Endothelial cell of umbilical vein (primary cell): ENCODE measurements around the gene IGF2BP2.

Source experiments
- TF ChIP-seq, protein P1 (sequence below): IDR thresholded peaks from 2 replicates; pipeline ENCODE4 v1.6.1; 2011; ENCODE audit not compliant: insufficient read depth, insufficient read length
- TF ChIP-seq, protein P2 (sequence below), 2 donors: IDR thresholded peaks; 1 replicate in 1 of 2; 2 replicates in 1 of 2; pipeline ENCODE4 v1.5.1; 2011; ENCODE audit warnings: low read length in 2 of 2, mild to moderate bottlenecking in 2 of 2, moderate library complexity in 2 of 2, control low read depth in 1 of 2, inconsistent platforms in 1 of 2, low read depth in 1 of 2; ENCODE audit not compliant: insufficient read depth in 1 of 2; ENCODE audit errors: extremely low read depth in 1 of 2

DNA sequence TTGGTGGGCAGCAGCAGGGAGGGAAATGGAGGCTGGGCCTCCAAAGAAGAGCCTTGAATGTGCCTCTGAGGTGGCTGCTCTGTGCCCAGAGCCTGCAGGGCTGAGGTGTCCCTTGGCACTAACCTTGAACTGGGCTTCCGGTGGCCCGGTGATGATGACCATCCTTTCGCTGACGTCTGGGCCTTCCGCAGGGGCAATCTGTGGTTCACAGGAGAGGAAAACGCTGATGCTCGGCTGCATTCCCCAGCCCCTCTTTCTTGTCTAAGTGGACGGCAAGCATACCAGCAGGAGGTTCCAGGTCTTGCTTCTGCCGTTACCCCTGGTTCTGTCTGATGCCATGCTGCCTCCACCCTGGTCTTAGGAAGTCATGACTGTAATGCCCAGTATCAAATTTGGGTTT is 172.9 kb downstream of the IGF2BP2 start:
- TF ChIP-seq, protein P1, sequence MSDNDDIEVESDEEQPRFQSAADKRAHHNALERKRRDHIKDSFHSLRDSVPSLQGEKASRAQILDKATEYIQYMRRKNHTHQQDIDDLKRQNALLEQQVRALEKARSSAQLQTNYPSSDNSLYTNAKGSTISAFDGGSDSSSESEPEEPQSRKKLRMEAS = no peak
- TF ChIP-seq, protein P2, sequence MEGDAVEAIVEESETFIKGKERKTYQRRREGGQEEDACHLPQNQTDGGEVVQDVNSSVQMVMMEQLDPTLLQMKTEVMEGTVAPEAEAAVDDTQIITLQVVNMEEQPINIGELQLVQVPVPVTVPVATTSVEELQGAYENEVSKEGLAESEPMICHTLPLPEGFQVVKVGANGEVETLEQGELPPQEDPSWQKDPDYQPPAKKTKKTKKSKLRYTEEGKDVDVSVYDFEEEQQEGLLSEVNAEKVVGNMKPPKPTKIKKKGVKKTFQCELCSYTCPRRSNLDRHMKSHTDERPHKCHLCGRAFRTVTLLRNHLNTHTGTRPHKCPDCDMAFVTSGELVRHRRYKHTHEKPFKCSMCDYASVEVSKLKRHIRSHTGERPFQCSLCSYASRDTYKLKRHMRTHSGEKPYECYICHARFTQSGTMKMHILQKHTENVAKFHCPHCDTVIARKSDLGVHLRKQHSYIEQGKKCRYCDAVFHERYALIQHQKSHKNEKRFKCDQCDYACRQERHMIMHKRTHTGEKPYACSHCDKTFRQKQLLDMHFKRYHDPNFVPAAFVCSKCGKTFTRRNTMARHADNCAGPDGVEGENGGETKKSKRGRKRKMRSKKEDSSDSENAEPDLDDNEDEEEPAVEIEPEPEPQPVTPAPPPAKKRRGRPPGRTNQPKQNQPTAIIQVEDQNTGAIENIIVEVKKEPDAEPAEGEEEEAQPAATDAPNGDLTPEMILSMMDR (IDR thresholded peaks at IDR 0.05; ENCODE audit: extremely low read depth in 1 of 2, insufficient read depth in 1 of 2, low read depth in 1 of 2, low read length in 2 of 2) = no peak
